Stimulated activated memory B cell treated with anti-CD40 and anti-IgM and Interleukin-4, amounts not matched to agents 10 μg/mL and 1 μg/mL and 100 μg/mL, for 72 hours (primary cell): ENCODE data around the gene CAMTA2.
A peak's percentile ranks its signal among the peaks of the same experiment; 100 is the strongest.

Source experiments
- ATAC-seq: fragments of 150-1000 bp; cut with Tn5 transposase; 2 replicates; pipeline ENCODE4 v1.10.0; 2021
- H3K27ac Mint-ChIP-seq: one replicate; pipeline ENCODE4 v1.8.0; 2022; ENCODE audit warnings: mild to moderate bottlenecking, mixed read lengths
- H3K27me3 Mint-ChIP-seq: one replicate; pipeline ENCODE4 v1.8.0; 2022; ENCODE audit warnings: mixed read lengths
- H3K36me3 Mint-ChIP-seq: one replicate; pipeline ENCODE4 v1.8.0; 2022; ENCODE audit warnings: mixed read lengths
- H3K4me1 Mint-ChIP-seq: one replicate; pipeline ENCODE4 v1.8.0; 2022; ENCODE audit warnings: mixed read lengths
- H3K4me3 Mint-ChIP-seq: one replicate; pipeline ENCODE4 v1.8.0; 2022; ENCODE audit warnings: mild to moderate bottlenecking, moderate library complexity, mixed read lengths
- H3K9me3 Mint-ChIP-seq: one replicate; pipeline ENCODE4 v1.8.0; 2022; ENCODE audit warnings: mixed read lengths

CAMTA2 gene

DNA sequence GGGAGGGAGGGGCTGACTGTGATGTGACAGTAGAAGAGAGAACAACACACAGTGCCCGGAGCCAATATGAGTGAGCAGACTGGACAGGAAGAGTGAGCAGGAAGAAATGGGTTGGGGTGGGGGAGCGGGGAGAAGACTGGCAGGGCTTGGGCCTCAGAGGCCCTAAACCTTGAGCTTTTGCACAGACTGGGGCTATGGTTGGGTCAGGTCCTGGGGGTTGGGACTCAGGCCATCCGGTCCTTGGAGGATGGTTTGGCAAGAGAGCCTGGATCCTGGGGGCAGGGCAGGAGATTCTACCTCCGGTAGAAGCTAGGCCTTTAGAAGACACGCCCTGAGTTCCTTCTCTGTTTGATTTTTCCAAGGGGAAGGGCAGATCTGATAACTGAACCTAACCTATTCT lies 1.1 kb downstream of the CAMTA2 start:
- ATAC-seq: peak; percentile 2
- Mint-ChIP-seq H3K4me1 (peaks cover 52% of the 10 kb centered on the region), H3K27me3 (no peaks in the 10 kb centered on the region), H3K36me3 (peaks cover 24% of the 10 kb centered on the region), H3K27ac (peak overlapping the region; percentile 94), H3K9me3 (no peaks in the 10 kb centered on the region), H3K4me3 (peak overlapping the region; percentile 94)

- peaks cover 58% of the 10 kb centered on the region for H3K4me1 Mint-ChIP-seq
- H3K4me3 Mint-ChIP-seq: no peak overlapping the region
- H3K27me3 Mint-ChIP-seq: no peaks in the 10 kb centered on the region
- H3K27ac Mint-ChIP-seq: peak overlapping the region; percentile 23
- H3K9me3 Mint-ChIP-seq: no peaks in the 10 kb centered on the region
- ATAC-seq: no peak
- H3K36me3 Mint-ChIP-seq: peaks cover 49% of the 10 kb centered on the region
Measured at GRCh38 chr17:4982305-4982704, 5.2 kb downstream of the CAMTA2 start.

GRCh38 chr17:4980644-4981216 lies 6.7 kb downstream of the CAMTA2 start:
- Mint-ChIP-seq H3K4me3 (no peak overlapping the region), H3K9me3 (no peaks in the 10 kb centered on the region), H3K27ac (peak overlapping the region; percentile 77), H3K4me1 (peaks cover 46% of the 10 kb centered on the region), H3K36me3 (peaks cover 51% of the 10 kb centered on the region), H3K27me3 (no peaks in the 10 kb centered on the region)
- ATAC-seq: peak; percentile 41

DNA sequence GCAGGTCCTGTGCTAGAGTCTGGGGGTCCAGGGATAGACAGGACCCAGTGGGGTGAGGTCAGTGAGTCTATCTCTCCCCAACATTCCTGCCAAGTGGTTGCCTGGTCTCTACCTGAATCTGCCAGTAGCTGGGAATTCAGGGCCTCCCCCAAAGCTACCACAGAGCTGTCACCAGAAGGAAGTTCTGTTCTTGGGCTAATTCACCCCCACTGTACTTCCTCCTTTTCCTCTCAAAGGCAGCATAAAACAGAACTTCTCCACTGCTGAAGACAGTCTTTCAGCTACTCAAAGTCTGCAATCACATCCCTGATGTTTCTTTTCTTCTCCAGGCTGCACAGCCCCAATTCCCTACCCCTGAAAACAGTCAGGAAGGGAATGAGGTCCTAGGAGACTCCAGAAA lies 8.7 kb downstream of the CAMTA2 start:
- Mint-ChIP-seq H3K36me3 (peaks cover 65% of the 10 kb centered on the region), H3K27me3 (no peaks in the 10 kb centered on the region), H3K4me1 (peaks cover 43% of the 10 kb centered on the region), H3K9me3 (no peaks in the 10 kb centered on the region), H3K4me3 (no peak overlapping the region), H3K27ac (peak overlapping the region; percentile 77)
- no peak for ATAC-seq

DNA sequence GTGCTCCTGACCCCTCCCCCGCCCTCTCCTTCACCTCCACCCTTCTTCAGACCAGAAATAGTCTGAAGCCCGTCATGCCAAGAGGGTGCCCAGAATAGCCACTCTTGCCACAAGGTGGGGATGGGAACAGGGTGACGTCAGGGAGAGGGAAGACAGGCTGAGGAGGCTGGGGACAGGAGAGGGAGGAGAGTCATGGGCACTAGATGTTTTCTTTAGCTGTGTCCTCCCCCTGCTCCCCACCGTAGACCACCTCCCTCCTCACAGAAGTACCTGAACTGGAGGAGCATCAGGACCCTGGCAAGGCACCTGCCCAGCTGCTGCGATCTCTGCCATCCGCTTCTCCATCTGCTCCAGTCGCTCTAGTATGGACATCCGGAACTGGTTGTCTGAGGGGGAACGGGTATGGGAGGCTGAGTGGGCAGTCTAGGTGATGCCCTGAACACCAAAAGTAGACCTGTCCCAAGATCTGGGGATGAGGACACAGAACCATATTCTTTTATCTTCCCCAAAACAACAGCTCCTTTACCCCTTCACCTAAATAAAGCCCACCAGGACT lies 13.3 kb downstream of the CAMTA2 start:
- peaks cover 10% of the 10 kb centered on the region for H3K4me1 Mint-ChIP-seq
- no peaks in the 10 kb centered on the region for H3K9me3 Mint-ChIP-seq
- no peaks in the 10 kb centered on the region for H3K27me3 Mint-ChIP-seq
- no peak for ATAC-seq
- peak overlapping the region; percentile 1 for H3K27ac Mint-ChIP-seq
- H3K4me3 Mint-ChIP-seq: no peak overlapping the region
- peaks cover 55% of the 10 kb centered on the region for H3K36me3 Mint-ChIP-seq

DNA sequence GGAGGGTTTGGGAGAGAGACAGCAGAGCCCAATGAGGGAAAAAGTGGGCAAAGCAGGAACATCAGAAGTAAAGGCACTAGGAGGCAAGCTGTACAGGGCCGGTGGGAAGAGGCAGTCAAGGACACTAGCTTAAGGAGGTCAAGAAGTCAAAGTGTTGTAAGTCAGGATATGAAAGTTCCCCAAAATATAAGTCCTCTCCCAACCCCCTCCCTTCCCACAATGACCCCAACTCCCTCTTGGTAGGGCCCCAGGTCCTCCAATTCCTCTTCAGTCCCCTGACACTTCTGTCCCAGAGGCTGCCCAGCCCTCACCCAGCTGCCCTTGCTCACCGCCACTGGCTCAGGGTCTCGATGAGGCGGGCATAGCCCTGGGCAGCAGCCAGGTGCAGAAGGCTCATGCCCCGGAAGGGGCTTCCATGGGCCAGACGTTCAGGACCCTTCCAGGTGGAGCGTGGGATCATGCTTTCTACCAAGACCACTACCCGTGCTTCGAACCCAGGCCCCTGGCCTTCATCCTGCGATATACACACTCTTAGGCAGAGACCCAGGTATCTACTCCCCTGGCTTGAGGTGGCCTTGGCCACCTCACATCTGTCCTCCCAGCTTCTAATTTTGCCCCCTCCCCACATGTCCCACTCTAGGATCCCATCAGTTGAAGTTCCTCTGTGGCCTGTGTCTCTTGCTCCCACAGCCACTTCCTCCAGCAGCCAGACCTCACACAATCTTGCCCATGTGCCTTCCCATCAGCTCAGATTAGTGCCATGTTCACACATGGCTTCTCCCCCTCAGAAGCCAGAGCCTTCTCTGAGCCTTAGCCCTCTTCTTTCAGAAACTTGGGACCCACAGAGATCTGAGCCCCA lies 14.0 kb downstream of the CAMTA2 start:
- Mint-ChIP-seq H3K9me3 (no peaks in the 10 kb centered on the region), H3K27ac (no peak overlapping the region), H3K36me3 (peaks cover 49% of the 10 kb centered on the region), H3K4me3 (no peak overlapping the region), H3K4me1 (peaks cover 3% of the 10 kb centered on the region), H3K27me3 (no peaks in the 10 kb centered on the region)
- no peak for ATAC-seq

DNA sequence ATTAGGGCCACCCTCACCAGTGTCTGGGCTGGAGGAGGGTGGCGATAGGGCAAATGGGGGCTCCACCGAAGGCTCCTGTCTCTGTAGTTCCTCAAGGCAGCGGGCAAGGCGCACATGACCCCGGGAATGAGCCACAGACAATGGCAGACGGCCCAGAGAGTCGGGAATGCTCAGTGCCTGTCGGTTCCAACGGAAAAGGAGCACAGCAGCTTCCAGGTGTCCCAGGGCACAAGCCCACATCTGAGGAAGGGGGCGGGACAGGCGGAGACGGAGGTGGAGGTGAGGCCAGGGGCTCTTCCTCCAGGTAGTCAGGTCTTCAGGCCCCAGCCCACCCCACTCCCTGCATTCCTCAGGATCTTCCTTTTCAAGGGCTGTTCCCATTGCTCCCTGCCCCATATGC lies 14.7 kb downstream of the CAMTA2 start:
- H3K4me1 Mint-ChIP-seq: no peaks in the 10 kb centered on the region

DNA sequence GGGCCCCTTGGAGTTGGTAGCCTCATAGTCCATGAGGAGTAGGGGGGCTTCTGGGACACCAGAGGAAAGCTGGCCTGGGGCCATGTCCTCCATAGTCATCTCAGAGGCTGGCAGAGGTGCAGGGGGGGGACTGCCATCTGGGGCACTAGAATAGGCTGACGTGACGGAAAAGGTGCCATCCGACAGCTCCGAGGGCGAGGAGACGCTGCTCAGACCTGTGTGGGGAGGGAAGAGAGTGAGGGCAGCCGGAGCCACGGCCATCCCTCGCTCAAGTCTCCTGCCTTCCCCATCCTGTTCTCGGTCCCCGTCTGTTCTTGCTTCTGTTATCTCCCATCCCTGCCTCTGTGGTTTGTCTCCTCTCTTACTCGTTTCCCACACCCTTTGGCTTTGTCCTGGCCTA lies 15.2 kb downstream of the CAMTA2 start:
- Mint-ChIP-seq H3K9me3 (no peaks in the 10 kb centered on the region), H3K36me3 (peaks cover 49% of the 10 kb centered on the region), H3K4me1 (no peaks in the 10 kb centered on the region), H3K4me3 (no peak overlapping the region), H3K27me3 (no peaks in the 10 kb centered on the region), H3K27ac (no peak overlapping the region)
- ATAC-seq: no peak

More for the DNA sequence above, 14.7 kb downstream of the CAMTA2 start:
- peaks cover 49% of the 10 kb centered on the region for H3K36me3 Mint-ChIP-seq
- H3K27me3 Mint-ChIP-seq: no peaks in the 10 kb centered on the region
- H3K9me3 Mint-ChIP-seq: no peaks in the 10 kb centered on the region
- no peak overlapping the region for H3K4me3 Mint-ChIP-seq
- no peak for ATAC-seq
- no peak overlapping the region for H3K27ac Mint-ChIP-seq

- H3K27me3 Mint-ChIP-seq: no peaks in the 10 kb centered on the region
- peaks cover 49% of the 10 kb centered on the region for H3K36me3 Mint-ChIP-seq
- no peak overlapping the region for H3K27ac Mint-ChIP-seq
- no peaks in the 10 kb centered on the region for H3K4me1 Mint-ChIP-seq
- no peak overlapping the region for H3K4me3 Mint-ChIP-seq
- no peak for ATAC-seq
- H3K9me3 Mint-ChIP-seq: no peaks in the 10 kb centered on the region
Measured at GRCh38 chr17:4971826-4972225, 15.6 kb downstream of the CAMTA2 start.

GRCh38 chr17:4970273-4970672 lies 17.2 kb downstream of the CAMTA2 start:
- no peak overlapping the region for H3K4me3 Mint-ChIP-seq

GRCh38 chr17:4969551-4970173 lies 17.8 kb downstream of the CAMTA2 start:
- no peaks in the 10 kb centered on the region for H3K9me3 Mint-ChIP-seq
- no peak overlapping the region for H3K27ac Mint-ChIP-seq
- H3K36me3 Mint-ChIP-seq: peaks cover 49% of the 10 kb centered on the region
- no peak overlapping the region for H3K4me3 Mint-ChIP-seq
- H3K27me3 Mint-ChIP-seq: no peaks in the 10 kb centered on the region
- H3K4me1 Mint-ChIP-seq: peaks cover 15% of the 10 kb centered on the region
- ATAC-seq: no peak

More at GRCh38 chr17:4970273-4970672, 17.2 kb downstream of the CAMTA2 start:
- peaks cover 12% of the 10 kb centered on the region for H3K4me1 Mint-ChIP-seq
- H3K27me3 Mint-ChIP-seq: no peaks in the 10 kb centered on the region
- ATAC-seq: no peak
- no peaks in the 10 kb centered on the region for H3K9me3 Mint-ChIP-seq
- H3K27ac Mint-ChIP-seq: no peak overlapping the region
- H3K36me3 Mint-ChIP-seq: peaks cover 52% of the 10 kb centered on the region

DNA sequence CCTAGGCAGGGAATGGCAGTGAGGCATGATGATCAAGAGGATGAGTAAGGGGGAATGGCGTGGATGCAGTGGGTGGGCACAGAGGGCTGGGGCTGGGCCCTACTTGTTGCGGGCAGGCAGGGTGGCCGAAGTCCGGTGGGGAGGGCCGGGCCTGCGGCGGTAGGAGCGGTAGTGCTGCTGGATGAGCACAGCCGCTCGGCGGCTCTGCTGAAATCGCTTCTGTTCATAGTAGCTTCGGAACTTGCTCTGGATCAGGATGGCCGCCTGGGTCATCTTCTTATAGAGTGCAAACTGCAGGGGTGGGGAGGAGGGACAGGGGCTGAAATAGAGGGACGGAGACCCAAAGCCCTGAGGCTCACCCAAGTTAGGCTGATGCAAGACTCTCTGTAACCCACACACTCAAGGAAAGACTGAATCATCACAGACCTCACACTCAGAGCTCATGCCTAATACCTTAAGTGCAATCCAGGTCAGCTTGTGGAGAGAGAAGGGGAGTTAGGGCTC lies 18.4 kb downstream of the CAMTA2 start:
- Mint-ChIP-seq H3K27me3 (no peaks in the 10 kb centered on the region), H3K36me3 (peaks cover 43% of the 10 kb centered on the region), H3K27ac (no peak overlapping the region), H3K4me3 (no peak overlapping the region), H3K9me3 (no peaks in the 10 kb centered on the region), H3K4me1 (peaks cover 15% of the 10 kb centered on the region)
- ATAC-seq: no peak

DNA sequence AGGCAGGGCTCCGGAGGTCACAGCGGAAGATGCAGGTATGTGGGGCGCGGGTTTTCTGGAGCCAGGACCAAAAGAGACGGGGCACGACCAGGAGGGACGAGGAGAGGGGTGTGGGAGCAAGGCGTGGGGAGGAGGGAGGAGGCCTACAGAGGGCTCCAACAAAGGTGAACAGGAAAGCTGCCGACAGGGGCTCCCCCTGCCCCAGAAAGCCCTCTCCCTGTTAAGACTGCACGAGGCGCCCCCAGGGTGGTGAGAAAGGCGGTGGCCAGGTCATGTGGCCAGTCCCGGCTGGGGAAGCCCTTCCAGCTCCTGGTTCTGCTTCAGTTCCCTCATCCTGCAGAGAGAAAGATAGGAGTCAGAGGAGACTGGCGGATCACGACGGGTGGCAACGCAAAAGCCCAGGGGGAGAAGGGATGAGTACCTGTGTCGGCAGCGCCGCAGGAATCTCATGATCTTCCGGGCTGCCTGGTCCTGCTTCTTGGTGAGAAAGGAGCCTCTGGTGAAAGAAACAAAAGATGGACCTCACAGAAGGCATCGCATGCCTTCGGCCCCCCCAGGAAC lies 18.9 kb downstream of the CAMTA2 start:
- Mint-ChIP-seq H3K9me3 (no peaks in the 10 kb centered on the region), H3K36me3 (peaks cover 38% of the 10 kb centered on the region), H3K4me1 (peaks cover 15% of the 10 kb centered on the region), H3K4me3 (no peak overlapping the region), H3K27ac (no peak overlapping the region), H3K27me3 (no peaks in the 10 kb centered on the region)
- ATAC-seq: no peak

DNA sequence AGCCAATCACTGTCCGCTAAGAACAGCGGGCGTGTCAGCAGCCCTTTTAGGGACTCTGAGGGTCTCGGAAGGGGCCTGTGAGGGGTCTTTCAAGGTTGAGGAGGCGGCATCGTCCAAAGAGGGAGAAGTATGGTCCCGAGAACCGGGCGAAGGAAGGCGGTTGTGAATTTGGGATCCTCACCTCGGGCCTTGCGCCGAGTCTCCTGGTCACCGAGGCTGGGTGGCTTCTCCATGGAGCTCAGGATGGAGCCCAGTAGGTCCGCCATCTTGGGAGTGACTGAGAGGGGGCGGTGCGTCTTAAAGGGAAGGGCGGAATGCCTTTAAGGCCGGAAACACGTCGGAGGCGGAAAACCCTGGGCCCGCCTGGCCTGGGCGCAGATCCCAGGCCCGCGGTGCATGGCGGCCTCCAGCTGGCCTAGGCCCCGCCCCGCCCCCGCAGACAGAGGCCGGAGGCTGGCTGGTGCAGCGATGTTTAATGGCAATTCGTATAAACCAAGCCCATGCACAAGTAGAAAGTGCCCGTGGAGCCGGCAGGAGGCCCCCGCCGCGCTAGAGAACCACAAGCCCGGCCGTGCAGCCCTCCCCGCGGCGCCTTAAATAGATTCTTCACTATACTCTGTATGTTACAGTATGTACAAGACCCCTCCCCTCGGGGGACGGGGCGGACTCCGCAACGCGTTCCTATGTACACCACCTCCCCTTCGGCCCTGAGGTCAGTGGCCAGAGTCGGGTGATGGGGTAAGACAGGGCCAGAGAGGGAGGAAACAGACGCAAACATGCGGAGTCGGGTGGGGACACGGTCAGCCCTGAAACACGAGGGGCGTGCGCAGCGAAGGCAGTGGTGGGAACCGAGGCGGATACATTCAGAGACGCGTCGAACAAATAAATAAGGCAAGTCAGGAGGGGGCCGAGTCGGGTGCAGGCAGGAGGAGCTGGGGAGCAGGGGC lies 19.7 kb downstream of the CAMTA2 start, which contains the start of gene SPAG7:
Gene SPAG7, minus strand, starts transcription at position 279 of the 947 bp plus-strand sequence. Its CDS starts 13 bp downstream, at position 266.
- Mint-ChIP-seq H3K9me3 (no peaks in the 10 kb centered on the region), H3K27me3 (no peaks in the 10 kb centered on the region), H3K4me1 (peaks cover 15% of the 10 kb centered on the region), H3K4me3 (no peak within 1 kb of the TSS), H3K27ac (no peak within 1 kb of the TSS), H3K36me3 (peaks cover 30% of the 10 kb centered on the region)
- ATAC-seq: peak; percentile 83
